ENCODE results near the gene NFU1.
A peak's percentile ranks its signal among the peaks of the same experiment; 100 is the strongest.
"Not testable (repeated sequence)": the region's sequence is repeated elsewhere in the genome, so short reads cannot be mapped to it uniquely, and the experiment has no call there.

The NFU1 gene

GRCh38 chr2:69375494-69376353 is 61.5 kb downstream of the NFU1 start:
- CTCF ChIA-PET = interaction anchor here (0.6 to 3.2 kb wide), 17 partner anchors 8 to 344 kb away, joined by 3 to 17 read pairs (median 4); partner anchors contain the start of genes GFPT1 and NFU1

GRCh38 chr2:69372767-69373166 is 64.5 kb downstream of the NFU1 start:
- no peak overlapping the region for H3K27ac Mint-ChIP-seq
- H3K9me3 Mint-ChIP-seq = no peaks in the 10 kb centered on the region
- no peak overlapping the region for H3K4me3 Mint-ChIP-seq
- DNase-seq = no peak
- no peaks in the 10 kb centered on the region for H3K27me3 Mint-ChIP-seq
- peaks cover 31% of the 10 kb centered on the region for H3K36me3 Mint-ChIP-seq
- CTCF ChIA-PET = interaction anchor here (0.7 kb wide), 1 partner anchor 193 kb away, joined by 6 read pairs; no protein-coding TSS in a partner anchor
- peaks cover 6% of the 10 kb centered on the region for H3K4me1 Mint-ChIP-seq

More at GRCh38 chr2:69375494-69376353, 61.5 kb downstream of the NFU1 start:
- Mint-ChIP-seq H3K36me3 (peaks cover 12% of the 10 kb centered on the region), H3K27me3 (no peaks in the 10 kb centered on the region), H3K4me3 (no peak overlapping the region), H3K9me3 (no peaks in the 10 kb centered on the region), H3K4me1 (peaks cover 12% of the 10 kb centered on the region), H3K27ac (no peak overlapping the region)
- no peak for DNase-seq

DNA sequence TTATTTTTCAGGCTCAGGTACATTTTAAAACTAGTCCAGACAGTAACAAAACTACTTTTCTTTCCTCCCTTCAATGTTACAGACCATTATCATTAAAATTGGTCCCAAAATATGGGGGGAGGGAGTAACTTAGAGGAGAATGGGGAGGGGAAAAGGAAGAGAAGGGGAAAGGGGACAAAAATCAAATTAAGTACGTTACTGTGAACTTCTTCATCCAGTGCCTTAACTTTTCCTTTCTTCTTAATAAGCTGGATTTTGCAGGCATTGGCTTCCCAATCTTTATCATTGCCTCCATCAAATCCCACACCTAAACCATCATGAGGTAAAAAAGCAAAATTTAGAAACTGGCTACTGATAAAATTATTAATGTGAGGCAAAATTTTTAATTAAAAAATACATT is 67.4 kb downstream of the NFU1 start:
- peak overlapping the region; percentile 29 for H3K27ac Mint-ChIP-seq
- no peaks in the 10 kb centered on the region for H3K9me3 Mint-ChIP-seq
- H3K4me3 Mint-ChIP-seq = no peak overlapping the region
- no peaks in the 10 kb centered on the region for H3K4me1 Mint-ChIP-seq
- H3K27me3 Mint-ChIP-seq = no peaks in the 10 kb centered on the region
- DNase-seq = no peak
- CTCF ChIA-PET = interaction anchor here (1.1 to 1.5 kb wide), 2 partner anchors 10 to 354 kb away, joined by 3 to 4 read pairs; no protein-coding TSS in a partner anchor
- peaks cover 39% of the 10 kb centered on the region for H3K36me3 Mint-ChIP-seq

GRCh38 chr2:69368588-69368987 is 68.6 kb downstream of the NFU1 start:
- peaks cover 41% of the 10 kb centered on the region for H3K36me3 Mint-ChIP-seq
- no peaks in the 10 kb centered on the region for H3K27me3 Mint-ChIP-seq
- CTCF ChIA-PET = interaction anchor here (0.6 to 1.4 kb wide), 2 partner anchors 9 to 17 kb away, joined by 4 read pairs; no protein-coding TSS in a partner anchor
- no peak for DNase-seq
- no peak overlapping the region for H3K27ac Mint-ChIP-seq
- no peaks in the 10 kb centered on the region for H3K4me1 Mint-ChIP-seq
- no peak overlapping the region for H3K4me3 Mint-ChIP-seq
- no peaks in the 10 kb centered on the region for H3K9me3 Mint-ChIP-seq

GRCh38 chr2:69359371-69359770 is 77.9 kb downstream of the NFU1 start:
- CTCF ChIA-PET = interaction anchor here (0.7 to 1.4 kb wide), 3 partner anchors 11 to 262 kb away, joined by 3 to 5 read pairs (median 3); no protein-coding TSS in a partner anchor
- Mint-ChIP-seq H3K36me3 (peaks cover 41% of the 10 kb centered on the region), H3K27ac (no peak overlapping the region), H3K27me3 (no peaks in the 10 kb centered on the region), H3K9me3 (no peaks in the 10 kb centered on the region), H3K4me3 (no peak overlapping the region), H3K4me1 (peaks cover 7% of the 10 kb centered on the region)
- DNase-seq = no peak

- no peak for DNase-seq
These were observed 78.3 kb downstream of the NFU1 start for GRCh38 chr2:69358914-69359313.

GRCh38 chr2:69356471-69356870 is 80.8 kb downstream of the NFU1 start:
- no peaks in the 10 kb centered on the region for H3K9me3 Mint-ChIP-seq
- H3K27ac Mint-ChIP-seq = no peak overlapping the region
- CTCF ChIA-PET = no interaction called here
- peaks cover 34% of the 10 kb centered on the region for H3K36me3 Mint-ChIP-seq
- no peak overlapping the region for H3K4me3 Mint-ChIP-seq
- DNase-seq = no peak
- peaks cover 7% of the 10 kb centered on the region for H3K4me1 Mint-ChIP-seq
- H3K27me3 Mint-ChIP-seq = no peaks in the 10 kb centered on the region

More at GRCh38 chr2:69358914-69359313, 78.3 kb downstream of the NFU1 start:
- no peak overlapping the region for H3K4me3 Mint-ChIP-seq
- peaks cover 7% of the 10 kb centered on the region for H3K4me1 Mint-ChIP-seq
- no peaks in the 10 kb centered on the region for H3K9me3 Mint-ChIP-seq
- no peak overlapping the region for H3K27ac Mint-ChIP-seq
- no peaks in the 10 kb centered on the region for H3K27me3 Mint-ChIP-seq
- CTCF ChIA-PET = interaction anchor here (0.7 to 1.4 kb wide), 3 partner anchors 11 to 262 kb away, joined by 3 to 5 read pairs (median 3); no protein-coding TSS in a partner anchor
- H3K36me3 Mint-ChIP-seq = peaks cover 44% of the 10 kb centered on the region

- H3K27me3 Mint-ChIP-seq, CTCF ChIA-PET, H3K4me3 Mint-ChIP-seq, DNase-seq, H3K4me1 Mint-ChIP-seq, H3K27ac Mint-ChIP-seq, H3K9me3 Mint-ChIP-seq: not testable (repeated sequence)
- H3K36me3 Mint-ChIP-seq = peaks cover 31% of the 10 kb centered on the region
These were observed 82.3 kb downstream of the NFU1 start for GRCh38 chr2:69354976-69355375.

DNA sequence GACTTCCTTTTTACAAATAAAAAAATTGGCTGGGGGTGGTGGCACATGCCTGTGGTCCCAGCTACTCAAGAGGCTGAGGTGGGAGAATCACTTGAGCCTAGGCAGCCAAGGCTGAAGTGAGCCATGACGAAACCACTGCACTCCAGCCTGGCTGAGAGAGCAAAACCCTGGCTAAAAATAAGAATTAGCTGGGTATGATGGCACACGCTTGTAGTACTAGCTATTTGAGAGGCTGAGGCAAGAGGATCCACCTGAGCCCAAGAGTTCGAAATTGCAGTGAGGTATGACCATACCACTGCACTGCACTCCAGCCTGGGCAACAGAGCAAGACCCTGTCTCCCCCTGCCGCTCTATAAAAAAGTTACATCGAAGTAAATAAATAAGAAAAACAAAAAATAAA is 83.9 kb downstream of the NFU1 start:
- H3K4me1 Mint-ChIP-seq = no peaks in the 10 kb centered on the region
- peaks cover 35% of the 10 kb centered on the region for H3K36me3 Mint-ChIP-seq
- no peak overlapping the region for H3K4me3 Mint-ChIP-seq
- no peaks in the 10 kb centered on the region for H3K9me3 Mint-ChIP-seq
- DNase-seq = no peak
- H3K27me3 Mint-ChIP-seq = no peaks in the 10 kb centered on the region
- CTCF ChIA-PET = no interaction called here
- no peak overlapping the region for H3K27ac Mint-ChIP-seq

- CTCF ChIA-PET = no interaction called here
- no peak for DNase-seq
- Mint-ChIP-seq H3K27ac (no peak overlapping the region), H3K36me3 (peaks cover 41% of the 10 kb centered on the region), H3K9me3 (no peaks in the 10 kb centered on the region), H3K27me3 (no peaks in the 10 kb centered on the region), H3K4me1 (peaks cover 5% of the 10 kb centered on the region), H3K4me3 (no peak overlapping the region)
These were observed 88.5 kb downstream of the NFU1 start for GRCh38 chr2:69348781-69349180.
